ENCODE data around the gene RSPH9. TPM values are rescaled to one million over a fixed set of nuclear protein-coding genes. Genes with fewer than 3 reads are reported as not detected.
"Not testable (repeated sequence)": the region's sequence is repeated elsewhere in the genome, so short reads cannot be mapped to it uniquely, and the experiment has no call there.

The RSPH9 gene
- total RNA-seq, 1 donor from 2014 or later = not detected

GRCh38 chr6:43628393-43629103 is 16.3 kb upstream of the RSPH9 start:
- H3K27ac Mint-ChIP-seq (ENCODE audit: unreplicated experiment) = peak overlapping the region; percentile 88
- peak; percentile 41 for DNase-seq (ENCODE audit: low spot score)
- H3K4me3 Mint-ChIP-seq (ENCODE audit: unreplicated experiment) = peak overlapping the region; percentile 98
- peaks cover 25% of the 10 kb centered on the region for H3K36me3 Mint-ChIP-seq (ENCODE audit: low read depth, unreplicated experiment)
- H3K27me3 Mint-ChIP-seq (ENCODE audit: unreplicated experiment) = peaks cover 17% of the 10 kb centered on the region
- no peaks in the 10 kb centered on the region for H3K9me3 Mint-ChIP-seq (ENCODE audit: unreplicated experiment)
- TF ChIP-seq CTCF (IDR thresholded peaks at IDR 0.05; ENCODE audit: unreplicated experiment) = no peak
- H3K4me1 Mint-ChIP-seq (ENCODE audit: unreplicated experiment) = peaks cover 26% of the 10 kb centered on the region

- Mint-ChIP-seq H3K4me3 (ENCODE audit: unreplicated experiment) (peak within 1 kb of the TSS; percentile 98), H3K36me3 (ENCODE audit: low read depth, unreplicated experiment) (peaks cover 21% of the 10 kb centered on the region), H3K9me3 (ENCODE audit: unreplicated experiment) (no peaks in the 10 kb centered on the region), H3K27me3 (ENCODE audit: unreplicated experiment) (peaks cover 18% of the 10 kb centered on the region), H3K4me1 (ENCODE audit: unreplicated experiment) (peaks cover 26% of the 10 kb centered on the region), H3K27ac (ENCODE audit: unreplicated experiment) (peak within 1 kb of the TSS; percentile 98)
- TF ChIP-seq CTCF (IDR thresholded peaks at IDR 0.05; ENCODE audit: unreplicated experiment) = no peak
- peak; percentile 96 for DNase-seq (ENCODE audit: low spot score)
Measured at GRCh38 chr6:43629104-43629504, 15.7 kb upstream of the RSPH9 start, which contains the start of gene GTPBP2. TSS of gene GTPBP2 (minus strand) at chr6:43629264. CDS start at chr6:43629162, 102 bp downstream.

GRCh38 chr6:43629505-43630300 is 15.1 kb upstream of the RSPH9 start:
- DNase-seq (ENCODE audit: low spot score) = peak; percentile 79
- Mint-ChIP-seq H3K4me1 (ENCODE audit: unreplicated experiment) (peaks cover 26% of the 10 kb centered on the region), H3K4me3 (ENCODE audit: unreplicated experiment) (peak overlapping the region; percentile 98), H3K9me3 (ENCODE audit: unreplicated experiment) (no peaks in the 10 kb centered on the region), H3K27me3 (ENCODE audit: unreplicated experiment) (peaks cover 18% of the 10 kb centered on the region), H3K27ac (ENCODE audit: unreplicated experiment) (peak overlapping the region; percentile 96), H3K36me3 (ENCODE audit: low read depth, unreplicated experiment) (peaks cover 17% of the 10 kb centered on the region)
- no peak for TF ChIP-seq CTCF (IDR thresholded peaks at IDR 0.05; ENCODE audit: unreplicated experiment)

- no peak overlapping the region for H3K27ac Mint-ChIP-seq (ENCODE audit: unreplicated experiment)
- peaks cover 19% of the 10 kb centered on the region for H3K27me3 Mint-ChIP-seq (ENCODE audit: unreplicated experiment)
- peaks cover 36% of the 10 kb centered on the region for H3K4me1 Mint-ChIP-seq (ENCODE audit: unreplicated experiment)
- no peak overlapping the region for H3K4me3 Mint-ChIP-seq (ENCODE audit: unreplicated experiment)
- H3K36me3 Mint-ChIP-seq (ENCODE audit: low read depth, unreplicated experiment) = peaks cover 6% of the 10 kb centered on the region
- no peak for TF ChIP-seq CTCF (IDR thresholded peaks at IDR 0.05; ENCODE audit: unreplicated experiment)
- DNase-seq (ENCODE audit: low spot score) = no peak
- no peaks in the 10 kb centered on the region for H3K9me3 Mint-ChIP-seq (ENCODE audit: unreplicated experiment)
Measured at GRCh38 chr6:43630980-43631619, 13.7 kb upstream of the RSPH9 start.

GRCh38 chr6:43633002-43633401 is 11.8 kb upstream of the RSPH9 start:
- not testable (repeated sequence) for H3K9me3 Mint-ChIP-seq (ENCODE audit: unreplicated experiment)
- peaks cover 26% of the 10 kb centered on the region for H3K4me1 Mint-ChIP-seq (ENCODE audit: unreplicated experiment)

More at GRCh38 chr6:43633002-43633401, 11.8 kb upstream of the RSPH9 start:
- not testable (repeated sequence) for H3K36me3 Mint-ChIP-seq (ENCODE audit: low read depth, unreplicated experiment); DNase-seq (ENCODE audit: low spot score); H3K27ac Mint-ChIP-seq (ENCODE audit: unreplicated experiment); H3K4me3 Mint-ChIP-seq (ENCODE audit: unreplicated experiment)
- H3K27me3 Mint-ChIP-seq (ENCODE audit: unreplicated experiment) = peaks cover 19% of the 10 kb centered on the region
